Stimulated activated CD8-positive, alpha-beta memory T cell treated with anti-CD3 and anti-CD28 coated beads, Interleukin-7, amount 100 ng/mL, for 1 hour (primary cell): ENCODE data around the gene TBCD.

Experiments
- DNase-seq, 2 donors: peaks; one replicate each; pipeline ENCODE4 v3.0.0-alpha.2; 2020; ENCODE audit warnings: low read depth in 2 of 2

The TBCD gene

GRCh38 chr17:82858376-82859126, 106.7 kb downstream of the TBCD start:
- DNase-seq, result no peak

GRCh38 chr17:82859431-82860403, 107.9 kb downstream of the TBCD start:
- peak in 1 of 2 donors; percentile 22 for DNase-seq

GRCh38 chr17:82860606-82861392, 108.9 kb downstream of the TBCD start:
- DNase-seq, result no peak

- DNase-seq, result no peak
Observed at GRCh38 chr17:82861393-82861775, 109.5 kb downstream of the TBCD start.

GRCh38 chr17:82862191-82862590, 110.3 kb downstream of the TBCD start:
- no peak for DNase-seq

- DNase-seq, result no peak
Observed at GRCh38 chr17:82862737-82863382, 111.0 kb downstream of the TBCD start.

GRCh38 chr17:82863383-82863940, 111.6 kb downstream of the TBCD start:
- no peak for DNase-seq

- DNase-seq, result peak; percentile 66 to 75
Observed at GRCh38 chr17:82863941-82864712, 112.3 kb downstream of the TBCD start.

- DNase-seq, result no peak
Observed at GRCh38 chr17:82864713-82865248, 112.9 kb downstream of the TBCD start.

GRCh38 chr17:82865274-82865673, 113.4 kb downstream of the TBCD start:
- DNase-seq, result no peak

- DNase-seq, result no peak
Observed at GRCh38 chr17:82865774-82866395, 114.0 kb downstream of the TBCD start.

- DNase-seq, result no peak
Observed at GRCh38 chr17:82866590-82867191, 114.8 kb downstream of the TBCD start.

GRCh38 chr17:82867763-82868325, 116.0 kb downstream of the TBCD start:
- no peak for DNase-seq

GRCh38 chr17:82868715-82869131, 116.9 kb downstream of the TBCD start:
- no peak for DNase-seq

- no peak for DNase-seq
Observed at GRCh38 chr17:82869536-82869935, 117.7 kb downstream of the TBCD start.

- no peak for DNase-seq
Observed at GRCh38 chr17:82870091-82870491, 118.2 kb downstream of the TBCD start.

GRCh38 chr17:82870541-82870940, 118.7 kb downstream of the TBCD start:
- DNase-seq, result no peak

GRCh38 chr17:82871056-82871775, 119.4 kb downstream of the TBCD start:
- DNase-seq, result no peak
